Gastrocnemius medialis (tissue), 4 donors: ENCODE results near the gene CACNA1S.

Experiments used
- POLR2A ChIP-seq, 2 donors: fragments of 450-650 bp; IDR thresholded peaks; one replicate each; pipeline ENCODE4 v1.6.1; 2017; ENCODE audit warnings: antibody characterized with exemption in 2 of 2, mild to moderate bottlenecking in 2 of 2, moderate library complexity in 2 of 2
- TF ChIP-seq, protein P1 (sequence below), 5 experiments: fragments of 450-650 bp in 3 of 5; fragments of 200-600 bp in 2 of 5; sonication (generic) in 2 of 5; IDR thresholded peaks in 4 of 5; conservative IDR thresholded peaks in 1 of 5; 1 replicate in 4 of 5; 2 replicates in 1 of 5; pipeline ENCODE4 v1.5.1; 2016 to 2019; ENCODE audit warnings: antibody characterized with exemption in 5 of 5, mild to moderate bottlenecking in 3 of 5, moderate library complexity in 3 of 5

DNA sequence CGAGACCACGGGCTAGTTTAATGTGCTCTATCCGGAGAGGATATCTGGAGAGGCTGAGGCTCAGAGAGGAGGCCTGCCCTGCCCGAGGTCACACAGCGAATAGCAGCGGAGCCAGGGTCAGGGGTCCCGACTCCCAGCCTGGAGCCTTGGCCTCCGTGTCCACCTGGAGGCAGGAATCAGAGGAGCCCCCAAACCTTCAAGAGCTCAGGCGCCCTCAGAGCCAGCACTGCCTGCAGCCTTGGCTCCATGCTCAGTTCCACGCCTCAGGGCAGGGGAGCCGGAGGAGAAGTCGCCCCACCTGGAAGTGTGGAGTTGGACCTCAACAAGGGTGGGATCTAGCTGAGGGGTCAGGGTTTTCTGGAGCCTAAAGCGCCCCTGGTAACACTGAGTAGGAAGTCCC lies 16.7 kb upstream of the CACNA1S start:
- TF ChIP-seq, protein P1, sequence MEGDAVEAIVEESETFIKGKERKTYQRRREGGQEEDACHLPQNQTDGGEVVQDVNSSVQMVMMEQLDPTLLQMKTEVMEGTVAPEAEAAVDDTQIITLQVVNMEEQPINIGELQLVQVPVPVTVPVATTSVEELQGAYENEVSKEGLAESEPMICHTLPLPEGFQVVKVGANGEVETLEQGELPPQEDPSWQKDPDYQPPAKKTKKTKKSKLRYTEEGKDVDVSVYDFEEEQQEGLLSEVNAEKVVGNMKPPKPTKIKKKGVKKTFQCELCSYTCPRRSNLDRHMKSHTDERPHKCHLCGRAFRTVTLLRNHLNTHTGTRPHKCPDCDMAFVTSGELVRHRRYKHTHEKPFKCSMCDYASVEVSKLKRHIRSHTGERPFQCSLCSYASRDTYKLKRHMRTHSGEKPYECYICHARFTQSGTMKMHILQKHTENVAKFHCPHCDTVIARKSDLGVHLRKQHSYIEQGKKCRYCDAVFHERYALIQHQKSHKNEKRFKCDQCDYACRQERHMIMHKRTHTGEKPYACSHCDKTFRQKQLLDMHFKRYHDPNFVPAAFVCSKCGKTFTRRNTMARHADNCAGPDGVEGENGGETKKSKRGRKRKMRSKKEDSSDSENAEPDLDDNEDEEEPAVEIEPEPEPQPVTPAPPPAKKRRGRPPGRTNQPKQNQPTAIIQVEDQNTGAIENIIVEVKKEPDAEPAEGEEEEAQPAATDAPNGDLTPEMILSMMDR (IDR thresholded peaks at IDR 0.05 in 4 of 5, conservative IDR thresholded peaks at IDR 0.05 in 1 of 5), result no peak
- TF ChIP-seq POLR2A (IDR thresholded peaks at IDR 0.05), result no peak
